CD4-positive, alpha-beta T cell treated with Interleukin-2 at 100 ng/mL for 4 hours (primary cell): ENCODE data around the gene MRGPRG.

Experiments
- DNase-seq: peaks from one replicate; pipeline ENCODE4 v3.0.0-alpha.2; 2020; ENCODE audit warnings: low spot score

Gene MRGPRG

GRCh38 chr11:3206922-3207204, 11.8 kb downstream of the MRGPRG start:
- DNase-seq, result no peak

GRCh38 chr11:3206156-3206921, 12.3 kb downstream of the MRGPRG start:
- no peak for DNase-seq

GRCh38 chr11:3205261-3206155, 13.1 kb downstream of the MRGPRG start:
- DNase-seq, result no peak

- no peak for DNase-seq
These were observed 14.2 kb downstream of the MRGPRG start for GRCh38 chr11:3204141-3205015.

- DNase-seq, result no peak
These were observed 15.2 kb downstream of the MRGPRG start for GRCh38 chr11:3203221-3204043.

- DNase-seq, result no peak
These were observed 15.9 kb downstream of the MRGPRG start for GRCh38 chr11:3202759-3203158.

- no peak for DNase-seq
These were observed 16.3 kb downstream of the MRGPRG start for GRCh38 chr11:3202305-3202704.

GRCh38 chr11:3201677-3202181, 16.9 kb downstream of the MRGPRG start:
- DNase-seq, result no peak

GRCh38 chr11:3201112-3201581, 17.5 kb downstream of the MRGPRG start:
- no peak for DNase-seq

- DNase-seq, result no peak
These were observed 18.1 kb downstream of the MRGPRG start for GRCh38 chr11:3200388-3201111.

GRCh38 chr11:3199537-3200295, 18.9 kb downstream of the MRGPRG start:
- no peak for DNase-seq

- DNase-seq, result no peak
These were observed 19.8 kb downstream of the MRGPRG start for GRCh38 chr11:3198815-3199214.

- DNase-seq, result no peak
These were observed 20.6 kb downstream of the MRGPRG start for GRCh38 chr11:3197878-3198528.

GRCh38 chr11:3197044-3197695, 21.4 kb downstream of the MRGPRG start:
- DNase-seq, result no peak

GRCh38 chr11:3196161-3197043, 22.2 kb downstream of the MRGPRG start:
- no peak for DNase-seq

- DNase-seq, result no peak
These were observed 23.1 kb downstream of the MRGPRG start for GRCh38 chr11:3195251-3196160.
